BJ (cell line): ENCODE data around the gene HSPBP1. TPM values are rescaled to one million over a fixed set of nuclear protein-coding genes. Genes with fewer than 3 reads are reported as not detected.

Experiments used
- CTCF ChIA-PET: fragments of 350-600 bp; formaldehyde crosslinking; extraction: SDS; loops from one replicate; lab custom pipeline; 2021; ENCODE audit warnings: antibody characterized with exemption, inconsistent platforms; lab: Yijun Ruan, JAX
- POLR2A ChIA-PET: fragments of 300-600 bp; sonication (Branson Sonifier 250); formaldehyde crosslinking; extraction: SDS; loops from one replicate; lab custom pipeline; 2021; ENCODE audit warnings: antibody characterized with exemption; lab: Charles Lee
- DNase-seq: peaks from one replicate; pipeline ENCODE4 v3.0.0-alpha.2; 2011; ENCODE audit warnings: low read depth
- H3K27me3 ChIP-seq: 2 replicates; pipeline ENCODE4 v1.6.0; 2011; ENCODE audit warnings: low read length; ENCODE audit not compliant: control insufficient read depth, insufficient read depth
- H3K36me3 ChIP-seq: 2 replicates; pipeline ENCODE4 v1.5.1; 2011; ENCODE audit warnings: low read length; ENCODE audit not compliant: control insufficient read depth, insufficient read depth
- H3K4me3 ChIP-seq: 2 replicates; pipeline ENCODE4 v1.5.1; 2011; ENCODE audit warnings: low read depth, mild to moderate bottlenecking, control low read depth, low read length
- CTCF ChIP-seq: IDR thresholded peaks from 2 replicates; pipeline ENCODE4 v1.5.1; 2011; ENCODE audit warnings: low read depth, mild to moderate bottlenecking, control low read depth, inconsistent platforms, low read length, moderate library complexity; ENCODE audit not compliant: insufficient read depth
- polyA plus RNA-seq: library from polyadenylated mRNA; depleted of rRNA; stranded (reverse); fragments of >200 nt; gene quantifications from 2 replicates; pipeline ENCODE4 v1.2.3, GENCODE V29; 2011

HSPBP1 gene
- polyA plus RNA-seq, 1 experiment = 43.8 TPM

GRCh38 chr19:55301459-55302317 is 21.8 kb upstream of the HSPBP1 start:
- no peaks in the 10 kb centered on the region for H3K27me3 ChIP-seq
- TF ChIP-seq CTCF = peak; percentile 95
- ChIA-PET POLR2A (no interaction called here), CTCF (interaction anchor here (0.5 to 3.9 kb wide), 30 partner anchors 10 to 356 kb away, joined by 3 to 53 read pairs (median 5); partner anchors contain the start of genes KMT5C, TMEM190 and TMEM238)
- DNase-seq = no peak
- no peak overlapping the region; the same call in 1 of the 2 replicates for H3K4me3 ChIP-seq
- H3K36me3 ChIP-seq = peaks cover 29% of the 10 kb centered on the region

GRCh38 chr19:55300886-55301458 is 21.1 kb upstream of the HSPBP1 start:
- POLR2A ChIA-PET = no interaction called here
- no peaks in the 10 kb centered on the region for H3K27me3 ChIP-seq
- peaks cover 25% of the 10 kb centered on the region for H3K36me3 ChIP-seq
- no peak for TF ChIP-seq CTCF
- CTCF ChIA-PET = interaction anchor here (0.6 to 3.9 kb wide), 26 partner anchors 9 to 356 kb away, joined by 3 to 53 read pairs (median 7); partner anchors contain the start of genes KMT5C, TMEM190 and TMEM238
- H3K4me3 ChIP-seq = no peak overlapping the region
- DNase-seq = no peak

GRCh38 chr19:55299991-55300390 is 20.1 kb upstream of the HSPBP1 start:
- ChIA-PET POLR2A (no interaction called here), CTCF (interaction anchor here (1.7 to 3.9 kb wide), 3 partner anchors 8 to 38 kb away, joined by 5 to 53 read pairs (median 30); no protein-coding TSS in a partner anchor)
- TF ChIP-seq CTCF = no peak
- Histone ChIP-seq H3K36me3 (peaks cover 25% of the 10 kb centered on the region), H3K27me3 (no peaks in the 10 kb centered on the region), H3K4me3 (no peak overlapping the region)
- no peak for DNase-seq

- ChIA-PET POLR2A (no interaction called here), CTCF (interaction anchor here (1.0 to 1.3 kb wide), 2 partner anchors 27 to 87 kb away, joined by 3 read pairs; partner anchors contain the start of gene TMEM238)
- Histone ChIP-seq H3K36me3 (peaks cover 17% of the 10 kb centered on the region), H3K27me3 (no peaks in the 10 kb centered on the region), H3K4me3 (no peak overlapping the region)
- no peak for DNase-seq
- TF ChIP-seq CTCF = no peak
Measured at GRCh38 chr19:55297267-55297666, 17.4 kb upstream of the HSPBP1 start.
